ENCODE measurements around the gene C16orf74. TPM values are rescaled to one million over a fixed set of nuclear protein-coding genes. Genes with fewer than 3 reads are reported as not detected.

C16orf74 gene
- total and polyA plus RNA-seq, 9 donors, result 0.38 to 1.5 (median 0.63) TPM; not detected in 2

GRCh38 chr16:85659805-85660511 lies 90.9 kb downstream of the C16orf74 start:
- Histone ChIP-seq H3K4me3 (no peak overlapping the region), H3K27ac (no peak overlapping the region), H3K27me3 (no peaks in the 10 kb centered on the region), H3K9me3 (no peaks in the 10 kb centered on the region), H3K4me1 (ENCODE audit: insufficient read depth) (no peaks in the 10 kb centered on the region), H3K36me3 (no peaks in the 10 kb centered on the region)
- peak in 3 of 5 donors; percentile 55 to 70 (median 63) for DNase-seq
- peak; percentile 35 to 65 (median 51) for TF ChIP-seq CTCF (IDR thresholded peaks at IDR 0.05)
- no peak for TF ChIP-seq POLR2A (IDR thresholded peaks at IDR 0.05)
- 72 to 78% (median 72%) methylated on average over 12 of the region's 12 CpGs for WGBS, 3 donors
- intact Hi-C loops (cut with DNase I), result no loop called here

GRCh38 chr16:85659336-85659735 lies 91.6 kb downstream of the C16orf74 start:
- intact Hi-C loops (cut with DNase I), result no loop called here
- Histone ChIP-seq H3K36me3 (no peaks in the 10 kb centered on the region), H3K27ac (no peak overlapping the region), H3K9me3 (no peaks in the 10 kb centered on the region), H3K4me3 (no peak overlapping the region), H3K4me1 (ENCODE audit: insufficient read depth) (no peaks in the 10 kb centered on the region), H3K27me3 (no peaks in the 10 kb centered on the region)
- 77 to 84% (median 77%) methylated on average over 8 of the region's 8 CpGs for WGBS, 3 donors
- DNase-seq, result peak in 1 of 5 donors; percentile 15
- TF ChIP-seq POLR2A (IDR thresholded peaks at IDR 0.05), result no peak
- TF ChIP-seq CTCF (IDR thresholded peaks at IDR 0.05), result no peak
- no peak for TF ChIP-seq EP300 (IDR thresholded peaks at IDR 0.05)

- intact Hi-C loops (cut with DNase I), result no loop called here
- no peak overlapping the region for H3K27ac ChIP-seq
- 88 to 92% (median 90%) methylated on average over 17 to 18 of the region's 18 CpGs for WGBS, 3 donors
- no peaks in the 10 kb centered on the region for H3K4me1 ChIP-seq (ENCODE audit: insufficient read depth)
- TF ChIP-seq CTCF (IDR thresholded peaks at IDR 0.05) (no peak), EP300 (IDR thresholded peaks at IDR 0.05) (no peak), POLR2A (IDR thresholded peaks at IDR 0.05) (no peak)
- H3K4me3 ChIP-seq, result no peak overlapping the region
- H3K36me3 ChIP-seq, result no peaks in the 10 kb centered on the region
- DNase-seq, result peak in 1 of 5 donors; percentile 18
- no peaks in the 10 kb centered on the region for H3K9me3 ChIP-seq
- no peaks in the 10 kb centered on the region for H3K27me3 ChIP-seq
Observed at GRCh38 chr16:85658504-85659326, 92.2 kb downstream of the C16orf74 start.

GRCh38 chr16:85657996-85658395 lies 92.9 kb downstream of the C16orf74 start:
- 84 to 92% (median 91%) methylated on average over 3 of the region's 3 CpGs for WGBS, 3 donors
- H3K36me3 ChIP-seq, result no peaks in the 10 kb centered on the region
- TF ChIP-seq EP300 (IDR thresholded peaks at IDR 0.05), result no peak
- TF ChIP-seq POLR2A (IDR thresholded peaks at IDR 0.05), result no peak
- TF ChIP-seq CTCF (IDR thresholded peaks at IDR 0.05), result no peak
- no peak overlapping the region for H3K27ac ChIP-seq
- no peak overlapping the region for H3K4me3 ChIP-seq
- intact Hi-C loops (cut with DNase I), result no loop called here
- no peaks in the 10 kb centered on the region for H3K27me3 ChIP-seq
- peak in 1 of 5 donors; percentile 16 for DNase-seq
- H3K9me3 ChIP-seq, result no peaks in the 10 kb centered on the region
- peaks cover 5% of the 10 kb centered on the region for H3K4me1 ChIP-seq (ENCODE audit: insufficient read depth)

MicroRNA genes within 50 kb of the gene (microRNA counts, 767-probe panel; counts per million panel counts)
- 530 counts per million, percentile 78 among the panel's probes with 10 or more counts for microRNA hsa-miR-1910

Small RNA genes lying within 50 kb of the gene (microRNA-seq; reads per million reads assigned to microRNA genes)
- gene MIR1910, result 0 reads per million in 3 donors

Small RNA genes lying within 50 kb of the gene (small RNA-seq; reads per million reads assigned to genes)
- gene RN7SL381P, result not detected
- gene RNU1-103P, result not detected

Other genes starting within 250 kb of the C16orf74 start
- 100 to 1,000 TPM in 4 of 7 donors, 10 to 100 TPM in 3; 37.4 to 212 (median 130) TPM for gene GSE1, start 137.8 kb downstream of the C16orf74 start, total RNA-seq
- 10 to 100 TPM; 32.9 to 36.1 TPM for gene GSE1, start 137.8 kb downstream of the C16orf74 start, polyA plus RNA-seq
- 1 to 10 TPM in 3 of 7 donors, under 1 TPM in 4; 0.23 to 1.6 (median 0.95) TPM for gene GINS2, start 62.1 kb downstream of the C16orf74 start, total RNA-seq
- 1 to 10 TPM; 1.4 to 1.6 TPM for gene GINS2, start 62.1 kb downstream of the C16orf74 start, polyA plus RNA-seq
- 10 to 100 TPM; 16.6 to 32.5 (median 21.5) TPM for gene EMC8, start 48.4 kb upstream of the C16orf74 start, total RNA-seq
- 10 to 100 TPM in 1 of 2 donors, 1 to 10 TPM in 1; 9.4 to 15.0 TPM for gene EMC8, start 48.4 kb upstream of the C16orf74 start, polyA plus RNA-seq
- gene COX4I1, start 48.6 kb upstream of the C16orf74 start, total RNA-seq, result 100 to 1,000 TPM; 378 to 540 (median 455) TPM
- gene COX4I1, start 48.6 kb upstream of the C16orf74 start, polyA plus RNA-seq, result 100 to 1,000 TPM; 484 to 750 TPM
- gene IRF8, start 148.1 kb upstream of the C16orf74 start, total RNA-seq, result 1 to 10 TPM; 1.8 to 7.1 (median 3.6) TPM
- gene IRF8, start 148.1 kb upstream of the C16orf74 start, polyA plus RNA-seq, result 10 to 100 TPM in 1 of 2 donors, 1 to 10 TPM in 1; 2.3 to 24.1 TPM

Data from ovary (tissue), 9 donors.